ENCODE measurements around the gene IL21R.

GRCh38 chr16:27460663-27461482, 58.9 kb downstream of the IL21R start:
- TF ChIP-seq CTCF (IDR thresholded peaks at IDR 0.05; ENCODE audit: low read length): no peak
- no peak for TF ChIP-seq EZH2phosphoT487 (IDR thresholded peaks at IDR 0.05; ENCODE audit: low read length)

Measured in MM.1S (cell line).